ENCODE data around the gene ST6GALNAC6.

Gene ST6GALNAC6

GRCh38 chr9:127899128-127899943 is at the start of gene ST6GALNAC6:
ST6GALNAC6 (minus strand) TSS chr9:127899603; CDS start chr9:127897981, 1,622 bp downstream.
- no peak for TF ChIP-seq CTCF (IDR thresholded peaks at IDR 0.05; ENCODE audit: low read depth, low read length)
- Histone ChIP-seq H3K9me3 (ENCODE audit: severe bottlenecking) (no peaks in the 10 kb centered on the region), H3K27me3 (ENCODE audit: insufficient read depth, low read depth, severe bottlenecking) (no peaks in the 10 kb centered on the region), H3K36me3 (peaks cover 35% of the 10 kb centered on the region), H3K4me3 (ENCODE audit: low read depth, low read length) (peak within 1 kb of the TSS; percentile 80), H3K27ac (peak within 1 kb of the TSS; percentile 71)
- peak; percentile 76 for DNase-seq

- Histone ChIP-seq H3K4me3 (ENCODE audit: low read depth, low read length) (no peak overlapping the region), H3K9me3 (ENCODE audit: severe bottlenecking) (no peaks in the 10 kb centered on the region), H3K36me3 (peaks cover 52% of the 10 kb centered on the region), H3K27ac (no peak overlapping the region), H3K27me3 (ENCODE audit: insufficient read depth, low read depth, severe bottlenecking) (no peaks in the 10 kb centered on the region)
- DNase-seq, result no peak
- TF ChIP-seq CTCF (IDR thresholded peaks at IDR 0.05; ENCODE audit: low read depth, low read length), result no peak
Measured at GRCh38 chr9:127947841-127948710, 48.7 kb upstream of the ST6GALNAC6 start.

- TF ChIP-seq CTCF (IDR thresholded peaks at IDR 0.05; ENCODE audit: low read depth, low read length), result no peak
- DNase-seq, result no peak
- Histone ChIP-seq H3K9me3 (ENCODE audit: severe bottlenecking) (no peaks in the 10 kb centered on the region), H3K27ac (peak overlapping the region; percentile 33; the same call in 1 of the 2 replicates), H3K36me3 (peaks cover 65% of the 10 kb centered on the region), H3K27me3 (ENCODE audit: insufficient read depth, low read depth, severe bottlenecking) (no peaks in the 10 kb centered on the region), H3K4me3 (ENCODE audit: low read depth, low read length) (no peak overlapping the region)
Measured at GRCh38 chr9:127946728-127947127, 47.3 kb upstream of the ST6GALNAC6 start.

GRCh38 chr9:127945942-127946341 is 46.5 kb upstream of the ST6GALNAC6 start:
- H3K4me3 ChIP-seq (ENCODE audit: low read depth, low read length), result no peak overlapping the region
- H3K27me3 ChIP-seq (ENCODE audit: insufficient read depth, low read depth, severe bottlenecking), result no peaks in the 10 kb centered on the region
- H3K9me3 ChIP-seq (ENCODE audit: severe bottlenecking), result no peaks in the 10 kb centered on the region
- TF ChIP-seq CTCF (IDR thresholded peaks at IDR 0.05; ENCODE audit: low read depth, low read length), result no peak
- no peak for DNase-seq
- H3K36me3 ChIP-seq, result peaks cover 68% of the 10 kb centered on the region
- H3K27ac ChIP-seq, result no peak overlapping the region

- H3K36me3 ChIP-seq, result peaks cover 66% of the 10 kb centered on the region
- TF ChIP-seq CTCF (IDR thresholded peaks at IDR 0.05; ENCODE audit: low read depth, low read length), result no peak
- H3K9me3 ChIP-seq (ENCODE audit: severe bottlenecking), result no peaks in the 10 kb centered on the region
- no peaks in the 10 kb centered on the region for H3K27me3 ChIP-seq (ENCODE audit: insufficient read depth, low read depth, severe bottlenecking)
- DNase-seq, result no peak
- H3K27ac ChIP-seq, result no peak overlapping the region
- no peak overlapping the region for H3K4me3 ChIP-seq (ENCODE audit: low read depth, low read length)
Measured at GRCh38 chr9:127945338-127945737, 45.9 kb upstream of the ST6GALNAC6 start.
